NCI-H2227 (cell line): ENCODE data around the gene EIF4G3.
"Not testable (repeated sequence)": the region's sequence is repeated elsewhere in the genome, so short reads cannot be mapped to it uniquely, and the experiment has no call there.

ENCODE experiments used
- DNase-seq: peaks from one replicate; lab custom pipeline; 2025; ENCODE audit not compliant: unreplicated experiment; lab: John Stamatoyannopoulos, UW

The EIF4G3 gene

DNA sequence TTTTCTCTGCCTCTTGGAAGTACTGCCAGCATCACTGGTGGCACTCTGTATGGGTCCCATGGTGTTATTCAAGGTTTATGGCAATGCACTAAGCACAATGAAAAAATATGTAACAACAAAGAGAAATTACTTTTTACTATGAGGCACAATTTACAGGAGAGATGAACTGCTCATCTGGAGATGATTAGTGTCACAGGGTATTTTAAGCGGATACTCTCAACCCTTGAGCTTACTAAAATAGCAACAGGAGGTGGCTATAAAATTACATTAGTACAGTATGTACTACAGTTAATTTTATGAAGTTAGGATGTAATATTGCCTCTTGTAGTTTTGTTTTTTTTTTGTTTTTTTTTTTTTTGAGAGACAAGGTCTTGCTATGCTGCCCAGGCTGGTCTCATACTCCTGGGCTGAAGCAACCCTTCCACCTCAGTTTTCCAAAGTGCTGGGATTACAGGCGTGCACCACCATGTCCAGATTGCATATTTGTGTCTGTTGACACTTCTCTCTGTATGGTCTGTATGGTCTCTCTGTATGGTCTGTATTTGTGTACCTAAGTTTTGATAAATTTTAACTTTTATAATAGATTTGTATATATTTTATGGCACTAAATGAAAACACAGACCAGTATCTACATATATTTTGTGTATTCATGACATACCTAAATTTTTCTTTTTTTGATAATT, 214.0 kb downstream of the EIF4G3 start:
- DNase-seq: no peak

GRCh38 chr1:20958430-20958829, 218.3 kb downstream of the EIF4G3 start:
- DNase-seq: no peak

- DNase-seq: no peak
These were observed 220.4 kb downstream of the EIF4G3 start for GRCh38 chr1:20956272-20956671.

DNA sequence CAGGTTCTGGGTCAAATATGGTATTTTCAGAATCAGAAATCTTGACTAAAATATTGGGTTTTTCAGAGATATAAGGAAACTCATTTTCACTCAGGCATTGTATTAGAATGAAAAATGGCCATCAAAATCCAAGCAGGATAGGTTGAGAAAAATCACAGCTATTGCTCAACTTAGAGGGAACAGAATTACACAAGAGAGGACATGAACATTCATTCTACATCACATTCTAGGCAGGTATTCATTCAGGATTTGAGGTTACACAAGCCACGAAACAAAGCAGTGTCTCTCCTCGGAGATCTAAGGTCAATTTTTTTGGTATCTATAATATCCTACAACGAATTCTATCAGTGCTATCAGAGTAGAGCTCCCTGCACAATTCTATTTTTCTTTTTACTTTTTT, 226.0 kb downstream of the EIF4G3 start:
- DNase-seq: no peak

DNA sequence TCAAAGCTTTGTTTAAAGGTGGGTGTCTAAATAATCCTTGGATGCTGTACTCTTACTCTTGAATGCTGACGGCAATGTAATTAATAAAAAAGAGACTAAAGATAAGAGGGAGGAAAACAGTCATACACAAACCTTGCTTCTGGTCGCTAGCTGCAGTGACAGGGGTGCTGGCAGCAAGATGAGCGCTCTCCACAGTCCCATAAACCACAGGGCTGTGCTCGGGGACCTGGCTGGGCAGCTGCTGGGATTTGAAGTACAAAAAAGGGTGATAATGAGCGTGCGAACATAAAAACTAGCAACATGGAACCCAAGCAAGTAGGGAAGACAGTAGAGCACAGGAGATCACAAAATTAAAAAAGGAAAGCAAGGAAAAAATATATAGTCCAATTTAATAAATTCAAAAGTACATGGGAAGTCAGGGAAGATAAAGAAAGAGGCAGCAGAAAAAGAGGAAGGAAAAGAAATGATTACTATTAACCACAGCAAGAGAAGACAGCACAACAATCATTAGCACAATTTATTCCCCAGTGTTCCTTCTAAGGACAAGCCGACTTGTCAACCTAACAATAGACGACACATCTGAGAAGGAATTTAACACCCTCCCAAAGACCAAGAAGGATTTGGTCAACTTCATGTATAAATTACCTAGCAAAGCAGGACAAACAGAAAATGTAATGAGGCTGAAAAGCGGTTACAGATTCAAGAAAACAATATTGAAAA, 226.7 kb downstream of the EIF4G3 start:
- no peak for DNase-seq

GRCh38 chr1:20948101-20948500, 228.6 kb downstream of the EIF4G3 start:
- DNase-seq: no peak

GRCh38 chr1:20947409-20947808, 229.3 kb downstream of the EIF4G3 start:
- DNase-seq: no peak

DNA sequence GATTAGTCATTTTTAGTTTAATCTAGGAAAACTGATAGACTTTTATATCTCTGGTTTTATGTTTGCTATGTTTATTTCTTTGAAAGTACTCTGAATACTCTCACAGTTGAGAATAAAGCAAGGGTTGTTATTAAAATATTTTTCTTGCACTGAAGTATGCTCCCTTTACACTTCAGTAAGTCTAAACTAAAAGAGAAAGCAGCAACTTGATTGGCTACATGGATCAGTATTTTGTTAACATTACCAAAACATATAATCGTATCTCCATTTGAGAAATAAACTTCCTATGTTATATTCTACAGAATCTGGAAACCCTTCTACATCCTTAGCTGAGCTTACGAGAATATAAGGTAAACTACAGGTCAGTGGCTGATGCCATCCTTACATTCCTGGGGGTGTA, 240.1 kb downstream of the EIF4G3 start:
- DNase-seq: no peak

DNA sequence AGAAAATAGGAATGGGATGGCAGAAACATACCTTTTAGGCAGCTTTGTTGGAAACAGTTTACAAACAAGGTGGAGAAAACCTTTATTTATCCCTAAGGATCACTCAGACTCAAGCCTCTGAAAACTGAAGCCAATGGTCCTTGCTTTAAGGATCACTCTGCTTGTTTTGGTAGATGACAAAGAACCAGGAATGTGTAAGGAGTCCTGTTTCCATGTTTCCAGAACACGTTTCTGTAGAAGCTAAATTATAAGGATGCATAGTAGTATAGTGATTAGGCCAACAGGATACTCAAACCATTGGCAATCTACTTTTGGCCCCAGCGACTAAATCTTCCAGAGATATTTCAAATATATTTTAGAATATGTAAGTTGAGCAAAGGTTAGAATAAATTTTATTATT, 240.5 kb downstream of the EIF4G3 start:
- DNase-seq: no peak

DNA sequence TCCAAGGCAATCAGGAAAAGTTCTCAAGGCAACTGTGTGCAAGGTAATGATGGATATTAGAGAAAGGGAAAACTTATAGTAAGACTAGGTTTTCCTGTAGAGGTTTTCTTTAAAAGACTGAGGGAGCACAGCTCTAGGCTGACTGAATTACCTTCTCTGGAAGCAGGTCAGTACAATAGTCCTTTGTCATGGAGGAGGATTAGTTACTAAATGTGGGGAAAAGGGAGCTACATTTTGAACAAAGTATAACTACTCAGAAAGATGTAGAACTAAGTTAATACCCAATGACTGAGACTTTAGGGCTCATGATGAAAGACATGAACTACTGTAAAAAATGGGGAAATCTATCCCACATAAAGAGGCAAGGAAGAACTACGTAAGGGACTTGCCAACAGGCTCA, 241.0 kb downstream of the EIF4G3 start:
- DNase-seq: no peak

GRCh38 chr1:20932437-20932977, 244.2 kb downstream of the EIF4G3 start:
- no peak for DNase-seq

- no peak for DNase-seq
These were observed 244.7 kb downstream of the EIF4G3 start for GRCh38 chr1:20931930-20932436.

DNA sequence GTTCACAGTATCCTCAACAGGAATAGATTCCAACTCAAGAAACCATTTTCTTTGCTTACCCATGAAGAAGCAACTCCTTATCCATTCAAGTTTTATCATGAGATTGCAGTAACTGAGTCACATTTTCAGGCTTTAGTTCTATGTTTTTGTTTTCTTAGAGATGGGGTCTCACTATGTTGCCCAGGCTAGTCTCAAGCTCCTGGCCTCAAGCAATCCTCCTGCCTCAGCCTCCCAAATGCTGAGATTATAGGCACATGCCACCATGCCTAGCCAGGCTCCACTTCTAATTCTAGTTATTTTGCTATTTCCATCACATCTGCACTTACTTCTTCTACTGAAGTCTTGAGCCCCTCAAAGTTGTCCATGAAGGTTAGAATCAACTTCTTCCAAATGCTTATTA, 246.3 kb downstream of the EIF4G3 start:
- no peak for DNase-seq

DNA sequence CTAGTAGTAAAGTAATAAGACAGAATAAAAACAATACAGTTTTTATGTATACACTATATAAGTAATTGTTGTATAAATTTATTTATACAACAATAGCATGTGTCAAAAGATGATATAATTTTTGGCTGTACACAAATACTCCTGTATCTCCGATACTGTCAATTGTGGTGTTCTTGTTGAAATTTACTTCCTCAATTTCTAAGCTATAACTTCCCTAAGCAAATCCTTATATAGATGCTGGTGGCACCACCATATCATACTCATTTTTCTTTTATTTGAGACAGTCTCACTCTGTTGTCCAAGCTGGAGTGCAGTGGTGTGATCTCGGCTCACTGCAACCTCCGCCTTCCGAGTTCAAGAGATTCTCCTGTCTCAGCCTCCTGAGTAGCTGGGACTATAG, 248.6 kb downstream of the EIF4G3 start:
- no peak for DNase-seq

DNA sequence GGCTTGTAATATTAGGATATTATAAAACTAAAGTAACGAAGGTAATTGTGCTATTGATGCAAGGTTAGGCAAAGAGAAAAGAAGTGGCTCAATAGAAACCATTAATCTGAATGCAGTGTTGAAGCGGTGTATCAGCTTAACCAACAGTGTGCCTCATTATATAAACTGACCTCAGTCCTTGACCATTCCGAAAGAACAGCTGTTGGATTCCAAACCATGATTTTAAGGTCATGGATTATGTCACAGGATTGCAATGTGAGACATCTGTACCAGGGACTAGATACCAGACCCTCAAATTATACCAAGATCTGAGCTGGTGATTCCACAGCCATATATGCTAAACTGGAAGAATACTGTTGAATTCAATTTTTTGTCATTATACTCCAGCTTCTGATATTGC, 255.4 kb downstream of the EIF4G3 start:
- no peak for DNase-seq

DNA sequence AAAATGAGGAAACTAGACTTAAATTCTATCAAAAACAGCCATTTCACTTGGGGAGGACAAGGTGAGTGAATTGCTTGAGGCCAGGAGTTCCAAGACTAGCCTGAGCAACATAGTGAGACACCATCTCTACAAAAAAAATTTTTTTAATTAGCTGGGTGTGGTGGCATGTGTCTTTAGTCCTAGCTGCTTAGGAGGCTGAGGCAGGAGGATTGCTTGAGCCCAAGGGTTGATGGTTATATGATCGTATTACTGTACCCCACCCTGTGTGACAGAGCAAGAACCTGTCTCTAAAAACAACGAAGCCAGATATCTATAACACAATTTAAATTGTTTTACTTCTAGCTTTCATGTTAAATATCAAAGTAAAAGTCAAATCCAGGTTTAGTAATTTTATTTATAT, 263.5 kb downstream of the EIF4G3 start:
- no peak for DNase-seq

GRCh38 chr1:20907526-20907925, 269.2 kb downstream of the EIF4G3 start:
- not testable (repeated sequence) for DNase-seq

DNA sequence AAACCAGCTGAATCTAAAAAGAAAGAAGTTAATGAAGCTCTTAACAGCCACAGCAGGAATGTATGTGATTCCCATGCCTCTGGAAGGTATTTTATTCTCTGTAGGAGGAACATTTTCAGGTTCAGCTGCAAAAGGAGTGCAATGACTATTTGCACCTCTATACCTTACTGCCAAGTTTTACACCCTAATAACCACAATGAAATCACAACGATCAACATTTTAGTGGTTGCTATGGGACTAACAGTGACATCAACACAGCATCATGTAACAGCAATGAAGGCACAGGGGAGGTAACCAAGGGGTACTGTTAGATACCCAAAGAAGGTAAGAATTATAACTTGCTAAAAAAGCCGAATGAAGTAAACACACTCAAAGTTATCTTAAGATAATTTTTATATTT, 273.3 kb downstream of the EIF4G3 start:
- no peak for DNase-seq

GRCh38 chr1:20900056-20900455, 276.6 kb downstream of the EIF4G3 start:
- no peak for DNase-seq

GRCh38 chr1:20899154-20899972, 277.3 kb downstream of the EIF4G3 start:
- DNase-seq: no peak

- no peak for DNase-seq
These were observed 279.9 kb downstream of the EIF4G3 start for GRCh38 chr1:20896826-20897225.
